ENCODE data around the gene NMRAL1. TPM values are rescaled to one million over a fixed set of nuclear protein-coding genes. Genes with fewer than 3 reads are reported as not detected.

The NMRAL1 gene
- total and polyA plus RNA-seq, 10 of the 15 experiments (the other 5 are each of a cell fraction or from before 2014, with no cell fraction given) = 4.8 to 102 (median 62.5) TPM

- no peak for TF ChIP-seq ZBTB11 (CRISPR knock-in tag; IDR thresholded peaks at IDR 0.05)
- no peak for TF ChIP-seq BCLAF1 (IDR thresholded peaks at IDR 0.05)
- no peak for TF ChIP-seq ZBTB33 (IDR thresholded peaks at IDR 0.05)
- TF ChIP-seq EZH2 (IDR thresholded peaks at IDR 0.05; ENCODE audit: borderline replicate concordance, control insufficient read depth, low read depth, low read length) = no peak
- no peak for TF ChIP-seq ZNF217 (IDR thresholded peaks at IDR 0.05)
- TF ChIP-seq TCF3 (IDR thresholded peaks at IDR 0.05; ENCODE audit: borderline replicate concordance, insufficient read depth, low read depth, low read length) = 0 out of 2 replicates have a peak, but pooled peaks have one; percentile 39
- peak; percentile 48; the same call in 1 of the 2 replicates for TF ChIP-seq BACH1 (IDR thresholded peaks at IDR 0.05; ENCODE audit: borderline replicate concordance)
- TF ChIP-seq CUX1 (IDR thresholded peaks at IDR 0.05; ENCODE audit: insufficient replicate concordance, low read depth, low read length) = no peak
- TF ChIP-seq RBBP5 (conservative IDR thresholded peaks at IDR 0.05) = no peak
Measured at GRCh38 chr16:4414187-4414917, 60.1 kb downstream of the NMRAL1 start (continued).

Data from GM12878 (cell line).